Mesenchymal stem cell (in vitro differentiated cells and primary cell): Measurements from ENCODE around the gene HSD17B4.
"Not testable (repeated sequence)": the region's sequence is repeated elsewhere in the genome, so short reads cannot be mapped to it uniquely, and the experiment has no call there.

Experiments used
- DNase-seq: peaks from one replicate; pipeline ENCODE4 v3.0.0-alpha.2; 2013
- H2AFZ ChIP-seq: one replicate; pipeline ENCODE4 v1.6.1; 2013; ENCODE audit warnings: low read depth, mild to moderate bottlenecking, control low read depth, inconsistent platforms, low read length, moderate library complexity
- H2AK5ac ChIP-seq: 2 replicates; pipeline ENCODE4 v1.6.1; 2013; ENCODE audit warnings: low read length, moderate library complexity, mild to moderate bottlenecking, inconsistent platforms; ENCODE audit not compliant: severe bottlenecking
- H2BK120ac ChIP-seq: one replicate; pipeline ENCODE4 v1.6.1; 2013; ENCODE audit warnings: low read depth, mild to moderate bottlenecking, inconsistent platforms, low read length, moderate library complexity
- H2BK12ac ChIP-seq, 2 experiments: one replicate each; pipeline ENCODE4 v1.6.1; 2013; ENCODE audit warnings: inconsistent platforms in 2 of 2, low read length in 2 of 2, mild to moderate bottlenecking in 2 of 2, moderate library complexity in 2 of 2, control low read depth in 1 of 2
- H2BK15ac ChIP-seq: one replicate; pipeline ENCODE4 v1.6.1; 2013; ENCODE audit warnings: mild to moderate bottlenecking, low read depth, inconsistent platforms; ENCODE audit not compliant: poor library complexity, severe bottlenecking
- H2BK5ac ChIP-seq: 2 replicates; pipeline ENCODE4 v1.6.1; 2013; ENCODE audit warnings: low read depth, mild to moderate bottlenecking, low read length, control low read depth, inconsistent platforms; ENCODE audit not compliant: poor library complexity, severe bottlenecking
- H3K14ac ChIP-seq, 2 experiments: one replicate each; pipeline ENCODE4 v1.6.1; 2013; ENCODE audit warnings: inconsistent platforms in 2 of 2, low read length in 2 of 2, control low read depth in 1 of 2, mild to moderate bottlenecking in 1 of 2, moderate library complexity in 1 of 2
- H3K18ac ChIP-seq, 2 experiments: one replicate each; pipeline ENCODE4 v1.6.1; 2013; ENCODE audit warnings: inconsistent platforms in 2 of 2, low read length in 2 of 2, control low read depth in 1 of 2, low read depth in 1 of 2, mild to moderate bottlenecking in 1 of 2
- H3K23ac ChIP-seq, 2 experiments: one replicate each; pipeline ENCODE4 v1.6.1; 2013; ENCODE audit warnings: inconsistent platforms in 2 of 2, low read length in 2 of 2, mild to moderate bottlenecking in 2 of 2, moderate library complexity in 2 of 2, control low read depth in 1 of 2
- H3K27ac ChIP-seq: 2 replicates; pipeline ENCODE4 v1.5.1; 2013; ENCODE audit warnings: mild to moderate bottlenecking, moderate library complexity, low read length, control low read depth, inconsistent platforms; ENCODE audit not compliant: poor library complexity, severe bottlenecking
- H3K27me3 ChIP-seq, 2 experiments: 2 replicates each; pipeline versions ENCODE4 v1.6.1 to v1.7.0; 2013; ENCODE audit warnings: low read length in 2 of 2, mild to moderate bottlenecking in 2 of 2, moderate library complexity in 2 of 2, control low read depth in 1 of 2, inconsistent platforms in 1 of 2; ENCODE audit not compliant: control insufficient read depth in 1 of 2, insufficient read depth in 1 of 2
- H3K36me3 ChIP-seq, 2 experiments: 2 replicates each; pipeline versions ENCODE4 v1.6.1 to v1.7.0; 2013; ENCODE audit warnings: low read length in 2 of 2, control low read depth in 1 of 2, inconsistent platforms in 1 of 2, low read depth in 1 of 2, mild to moderate bottlenecking in 1 of 2; ENCODE audit not compliant: insufficient read depth in 2 of 2, control insufficient read depth in 1 of 2
- H3K4ac ChIP-seq, 2 experiments: one replicate each; pipeline ENCODE4 v1.6.1; 2013; ENCODE audit warnings: inconsistent platforms in 2 of 2, low read length in 2 of 2, mild to moderate bottlenecking in 2 of 2, moderate library complexity in 2 of 2, control low read depth in 1 of 2, low read depth in 1 of 2
- H3K4me1 ChIP-seq: 2 replicates; pipeline ENCODE4 v1.6.1; 2013; ENCODE audit warnings: low read depth, low read length, control low read depth; ENCODE audit not compliant: control insufficient read depth, insufficient read depth
- H3K4me2 ChIP-seq: 2 replicates; pipeline ENCODE4 v1.6.1; 2013; ENCODE audit warnings: low read length, mild to moderate bottlenecking, inconsistent platforms; ENCODE audit not compliant: poor library complexity, severe bottlenecking
- H3K4me3 ChIP-seq, 2 experiments: 2 replicates each; pipeline versions ENCODE4 v1.5.1 to v1.7.0; 2013; ENCODE audit warnings: low read length in 2 of 2, mild to moderate bottlenecking in 2 of 2, control low read depth in 1 of 2, low read depth in 1 of 2; ENCODE audit not compliant: insufficient read depth in 1 of 2
- H3K79me1 ChIP-seq: replicated peaks from 2 replicates; pipeline ENCODE4 v1.6.1; 2013; ENCODE audit warnings: mild to moderate bottlenecking, control low read depth, low read length, inconsistent platforms; ENCODE audit not compliant: poor library complexity, severe bottlenecking
- H3K9ac ChIP-seq: 2 replicates; pipeline ENCODE4 v1.7.0; 2013; ENCODE audit warnings: mild to moderate bottlenecking, low read length, moderate library complexity
- H3K9me3 ChIP-seq: 2 replicates; pipeline ENCODE4 v1.7.0; 2013; ENCODE audit warnings: mild to moderate bottlenecking, low read length; ENCODE audit not compliant: control insufficient read depth
- H4K8ac ChIP-seq: one replicate; pipeline ENCODE4 v1.6.1; 2013; ENCODE audit warnings: inconsistent platforms, mild to moderate bottlenecking, low read length, moderate library complexity
- H4K91ac ChIP-seq: one replicate; pipeline ENCODE4 v1.6.1; 2013; ENCODE audit warnings: mild to moderate bottlenecking, low read length, inconsistent platforms
- WGBS: methylation state at CpG from one replicate; pipeline ENCODE4 v1.1.7; 2013; ENCODE audit warnings: mixed read lengths; 5-methylcytosine and 5-hydroxymethylcytosine counted together

The HSD17B4 gene

GRCh38 chr5:119427060-119427459 lies 25.2 kb upstream of the HSD17B4 start:
- Histone ChIP-seq H3K27ac (no peak overlapping the region), H4K8ac (no peak overlapping the region), H3K4me2 (no peak overlapping the region), H4K91ac (no peak overlapping the region), H3K27me3 (no peaks in the 10 kb centered on the region), H2AFZ (no peak overlapping the region), H2AK5ac (no peak overlapping the region), H3K18ac (no peak overlapping the region), H2BK120ac (no peak overlapping the region), H3K36me3 (no peaks in the 10 kb centered on the region), H2BK15ac (no peak overlapping the region), H2BK12ac (no peak overlapping the region), H3K79me1 (no peaks in the 10 kb centered on the region), H3K9ac (no peak overlapping the region), H3K4ac (no peak overlapping the region), H2BK5ac (no peak overlapping the region), H3K14ac (no peak overlapping the region), H3K4me1 (no peaks in the 10 kb centered on the region), H3K4me3 (no peak overlapping the region), H3K9me3 (no peaks in the 10 kb centered on the region), H3K23ac (no peak overlapping the region)
- DNase-seq, result no peak
- 90% methylated on average over 2 of the region's 2 CpGs for WGBS

- not testable (repeated sequence) for H3K36me3 ChIP-seq, H3K4me2 ChIP-seq, H3K9ac ChIP-seq, H3K14ac ChIP-seq, H3K18ac ChIP-seq, H3K27ac ChIP-seq, H3K4me1 ChIP-seq, H2BK120ac ChIP-seq, H3K4ac ChIP-seq, H3K23ac ChIP-seq, H2AK5ac ChIP-seq, H2BK15ac ChIP-seq, H4K91ac ChIP-seq, H2BK12ac ChIP-seq, H3K9me3 ChIP-seq, H2AFZ ChIP-seq, H3K79me1 ChIP-seq, H3K27me3 ChIP-seq, H2BK5ac ChIP-seq, H4K8ac ChIP-seq, H3K4me3 ChIP-seq, DNase-seq
- WGBS, result 56% methylated on average over 4 of the region's 4 CpGs
These were observed 24.7 kb upstream of the HSD17B4 start for GRCh38 chr5:119427596-119427995.

- not testable (repeated sequence) for H2BK12ac ChIP-seq, H2BK120ac ChIP-seq, DNase-seq, H2BK5ac ChIP-seq, H3K9ac ChIP-seq, H3K4ac ChIP-seq, H3K4me3 ChIP-seq, H3K79me1 ChIP-seq, H3K4me2 ChIP-seq, H4K8ac ChIP-seq, H2AFZ ChIP-seq, H3K27ac ChIP-seq, H3K18ac ChIP-seq, H2AK5ac ChIP-seq, H2BK15ac ChIP-seq, H3K23ac ChIP-seq, H3K27me3 ChIP-seq, H3K36me3 ChIP-seq, H3K4me1 ChIP-seq, H3K14ac ChIP-seq, H4K91ac ChIP-seq, H3K9me3 ChIP-seq
- no CpG with 5 or more reads among the region's 1 CpG for WGBS
These were observed 24.1 kb upstream of the HSD17B4 start for GRCh38 chr5:119428166-119428565.

- not testable (repeated sequence) for H3K36me3 ChIP-seq, H3K4ac ChIP-seq, H2BK5ac ChIP-seq, H3K18ac ChIP-seq, DNase-seq, H2AK5ac ChIP-seq, H2BK12ac ChIP-seq, H4K91ac ChIP-seq, H3K4me3 ChIP-seq, H3K27ac ChIP-seq, H2AFZ ChIP-seq, H3K4me1 ChIP-seq, H3K27me3 ChIP-seq, H2BK15ac ChIP-seq, H3K79me1 ChIP-seq, H3K9ac ChIP-seq, H3K9me3 ChIP-seq, H3K4me2 ChIP-seq, H2BK120ac ChIP-seq, H3K23ac ChIP-seq, H3K14ac ChIP-seq, H4K8ac ChIP-seq
- WGBS, result 88% methylated on average over 1 of the region's 3 CpGs
These were observed 23.7 kb upstream of the HSD17B4 start for GRCh38 chr5:119428574-119428973.
